ENCODE data around the gene C4BPB.

Gene C4BPB

GRCh38 chr1:207059881-207060280, 28.8 kb upstream of the C4BPB start:
- DNase-seq (ENCODE audit: low read depth): no peak

- no peak for DNase-seq (ENCODE audit: low read depth)
Measured at GRCh38 chr1:207060596-207060995, 28.1 kb upstream of the C4BPB start.

- DNase-seq (ENCODE audit: low read depth): no peak
Measured at GRCh38 chr1:207062058-207062457, 26.6 kb upstream of the C4BPB start.

- DNase-seq (ENCODE audit: low read depth): no peak
Measured at GRCh38 chr1:207063014-207063413, 25.6 kb upstream of the C4BPB start.

GRCh38 chr1:207064561-207064960, 24.1 kb upstream of the C4BPB start:
- DNase-seq (ENCODE audit: low read depth): no peak

- DNase-seq (ENCODE audit: low read depth): no peak
Measured at GRCh38 chr1:207067185-207067584, 21.5 kb upstream of the C4BPB start.

- no peak for DNase-seq (ENCODE audit: low read depth)
Measured at GRCh38 chr1:207067665-207068064, 21.0 kb upstream of the C4BPB start.

GRCh38 chr1:207069061-207069460, 19.6 kb upstream of the C4BPB start:
- no peak for DNase-seq (ENCODE audit: low read depth)

- DNase-seq (ENCODE audit: low read depth): no peak
Measured at GRCh38 chr1:207069858-207070506, 18.7 kb upstream of the C4BPB start.

GRCh38 chr1:207070811-207071210, 17.8 kb upstream of the C4BPB start:
- DNase-seq (ENCODE audit: low read depth): no peak

GRCh38 chr1:207071426-207071825, 17.2 kb upstream of the C4BPB start:
- no peak for DNase-seq (ENCODE audit: low read depth)

- no peak for DNase-seq (ENCODE audit: low read depth)
Measured at GRCh38 chr1:207072233-207072632, 16.4 kb upstream of the C4BPB start.

GRCh38 chr1:207073906-207074820, 14.5 kb upstream of the C4BPB start:
- no peak for DNase-seq (ENCODE audit: low read depth)

GRCh38 chr1:207076181-207076955, 12.3 kb upstream of the C4BPB start:
- DNase-seq (ENCODE audit: low read depth): no peak

- no peak for DNase-seq (ENCODE audit: low read depth)
Measured at GRCh38 chr1:207077012-207077411, 11.6 kb upstream of the C4BPB start.

- DNase-seq (ENCODE audit: low read depth): no peak
Measured at GRCh38 chr1:207077470-207078377, 10.9 kb upstream of the C4BPB start.

- no peak for DNase-seq (ENCODE audit: low read depth)
Measured at GRCh38 chr1:207078578-207079132, 10.0 kb upstream of the C4BPB start.

GRCh38 chr1:207079706-207080241, 8.9 kb upstream of the C4BPB start:
- DNase-seq (ENCODE audit: low read depth): no peak

GRCh38 chr1:207081088-207081487, 7.6 kb upstream of the C4BPB start:
- no peak for DNase-seq (ENCODE audit: low read depth)

- DNase-seq (ENCODE audit: low read depth): no peak
Measured at GRCh38 chr1:207081806-207082205, 6.9 kb upstream of the C4BPB start.

- DNase-seq (ENCODE audit: low read depth): no peak
Measured at GRCh38 chr1:207084232-207084631, 4.4 kb upstream of the C4BPB start.

Measured in stimulated activated CD8-positive, alpha-beta memory T cell treated with anti-CD3 and anti-CD28 coated beads, Interleukin-15, amount 100 ng/mL, for 24 hours (primary cell).